Measurements from ENCODE around the gene NUDT15.

DNA sequence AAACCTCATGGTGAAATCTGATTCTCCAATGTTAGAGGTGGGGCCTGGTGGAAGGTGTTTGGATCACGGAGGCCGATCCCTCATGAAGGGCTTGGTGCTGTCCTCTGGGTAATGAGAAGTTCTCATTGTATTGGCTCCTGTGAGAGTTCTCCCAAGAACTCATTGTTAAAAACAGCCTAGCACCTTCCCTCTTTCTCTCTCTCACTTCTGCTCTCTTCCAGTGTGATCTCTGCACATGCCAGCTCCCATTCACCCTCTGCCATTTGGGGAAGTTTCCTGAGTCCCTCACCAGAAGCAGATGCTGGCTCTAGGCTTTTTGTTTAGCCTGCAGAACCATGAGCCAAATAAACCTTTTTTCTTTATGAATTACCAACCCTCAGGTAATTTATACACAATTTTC is 33.3 kb upstream of the NUDT15 start:
- TF ChIP-seq, protein P1, sequence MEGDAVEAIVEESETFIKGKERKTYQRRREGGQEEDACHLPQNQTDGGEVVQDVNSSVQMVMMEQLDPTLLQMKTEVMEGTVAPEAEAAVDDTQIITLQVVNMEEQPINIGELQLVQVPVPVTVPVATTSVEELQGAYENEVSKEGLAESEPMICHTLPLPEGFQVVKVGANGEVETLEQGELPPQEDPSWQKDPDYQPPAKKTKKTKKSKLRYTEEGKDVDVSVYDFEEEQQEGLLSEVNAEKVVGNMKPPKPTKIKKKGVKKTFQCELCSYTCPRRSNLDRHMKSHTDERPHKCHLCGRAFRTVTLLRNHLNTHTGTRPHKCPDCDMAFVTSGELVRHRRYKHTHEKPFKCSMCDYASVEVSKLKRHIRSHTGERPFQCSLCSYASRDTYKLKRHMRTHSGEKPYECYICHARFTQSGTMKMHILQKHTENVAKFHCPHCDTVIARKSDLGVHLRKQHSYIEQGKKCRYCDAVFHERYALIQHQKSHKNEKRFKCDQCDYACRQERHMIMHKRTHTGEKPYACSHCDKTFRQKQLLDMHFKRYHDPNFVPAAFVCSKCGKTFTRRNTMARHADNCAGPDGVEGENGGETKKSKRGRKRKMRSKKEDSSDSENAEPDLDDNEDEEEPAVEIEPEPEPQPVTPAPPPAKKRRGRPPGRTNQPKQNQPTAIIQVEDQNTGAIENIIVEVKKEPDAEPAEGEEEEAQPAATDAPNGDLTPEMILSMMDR (conservative IDR thresholded peaks at IDR 0.05; ENCODE audit: low read length) = no peak
- TF ChIP-seq EZH2phosphoT487 (IDR thresholded peaks at IDR 0.05; ENCODE audit: borderline replicate concordance) = no peak

Measured in Loucy (cell line).